Mesendoderm (in vitro differentiated cells): ENCODE results near the gene CFAP20DC.

Experiments used
- DNase-seq: peaks from one replicate; pipeline ENCODE4 v3.0.0; 2013
- H2AK5ac ChIP-seq: 2 replicates; pipeline ENCODE4 v1.6.1; 2013; ENCODE audit warnings: low read length, inconsistent platforms
- H2BK120ac ChIP-seq: 2 replicates; pipeline ENCODE4 v1.6.1; 2013; ENCODE audit warnings: low read depth, mild to moderate bottlenecking, low read length, moderate library complexity, mixed read lengths
- H2BK15ac ChIP-seq: replicated peaks from 2 replicates; pipeline ENCODE4 v1.6.1; 2013; ENCODE audit warnings: low read depth, mild to moderate bottlenecking, moderate library complexity
- H2BK5ac ChIP-seq: 2 replicates; pipeline ENCODE4 v1.6.1; 2013; ENCODE audit warnings: low read length, inconsistent platforms
- H3K18ac ChIP-seq: 2 replicates; pipeline ENCODE4 v1.6.1; 2013; ENCODE audit warnings: mild to moderate bottlenecking, low read length, mixed read lengths
- H3K23ac ChIP-seq: one replicate; pipeline ENCODE4 v1.6.1; 2013; ENCODE audit warnings: low read length
- H3K27ac ChIP-seq: 2 replicates; pipeline ENCODE4 v1.5.1; 2013; ENCODE audit warnings: low read depth, mild to moderate bottlenecking, inconsistent platforms, low read length, moderate library complexity
- H3K27me3 ChIP-seq: 2 replicates; pipeline ENCODE4 v1.6.1; 2013; ENCODE audit warnings: low read length, control low read depth, mild to moderate bottlenecking, inconsistent platforms; ENCODE audit not compliant: insufficient read depth, poor library complexity
- H3K36me3 ChIP-seq: 2 replicates; pipeline ENCODE4 v1.6.1; 2013; ENCODE audit warnings: low read length, inconsistent platforms; ENCODE audit not compliant: control insufficient read depth, insufficient read depth
- H3K4ac ChIP-seq: one replicate; pipeline ENCODE4 v1.6.1; 2013; ENCODE audit warnings: low read depth, mild to moderate bottlenecking, low read length, moderate library complexity
- H3K4me1 ChIP-seq: 2 replicates; pipeline ENCODE4 v1.6.1; 2013; ENCODE audit warnings: low read depth, low read length, inconsistent platforms; ENCODE audit not compliant: control insufficient read depth
- H3K4me2 ChIP-seq: 2 replicates; pipeline ENCODE4 v1.6.1; 2013; ENCODE audit warnings: low read length
- H3K4me3 ChIP-seq: 2 replicates; pipeline ENCODE4 v1.5.1; 2013; ENCODE audit warnings: mild to moderate bottlenecking, low read length
- H3K56ac ChIP-seq: one replicate; pipeline ENCODE4 v1.6.1; 2013; ENCODE audit warnings: low read length
- H3K79me1 ChIP-seq: 2 replicates; pipeline ENCODE4 v1.6.1; 2013; ENCODE audit warnings: low read length, inconsistent platforms
- H3K79me2 ChIP-seq: 2 replicates; pipeline ENCODE4 v1.6.1; 2013; ENCODE audit warnings: mild to moderate bottlenecking, low read length; ENCODE audit not compliant: control insufficient read depth, insufficient read depth
- H3K9ac ChIP-seq: 2 replicates; pipeline ENCODE4 v1.6.1; 2013; ENCODE audit warnings: low read length, inconsistent platforms
- H4K5ac ChIP-seq: one replicate; pipeline ENCODE4 v1.6.1; 2013; ENCODE audit warnings: low read length
- H4K8ac ChIP-seq: one replicate; pipeline ENCODE4 v1.6.1; 2013; ENCODE audit warnings: low read depth, mild to moderate bottlenecking, control low read depth, low read length, moderate library complexity
- WGBS: extraction: QIAGEN DNeasy Blood & Tissue Kit; methylation state at CpG from one replicate; pipeline ENCODE4 v1.1.7; 2013; ENCODE audit warnings: low lambda C conversion rate, missing lambda C conversion rate; ENCODE audit not compliant: insufficient coverage; ENCODE audit errors: extremely low coverage; 5-methylcytosine and 5-hydroxymethylcytosine counted together

Gene CFAP20DC

GRCh38 chr3:58884453-58884852 is 165.4 kb downstream of the CFAP20DC start:
- DNase-seq, result no peak
- H3K36me3 ChIP-seq, result no peaks in the 10 kb centered on the region
- no peak overlapping the region for H4K5ac ChIP-seq
- no peaks in the 10 kb centered on the region for H3K79me1 ChIP-seq
- H3K9ac ChIP-seq, result no peak overlapping the region
- H3K23ac ChIP-seq, result no peak overlapping the region
- H3K27ac ChIP-seq, result no peak overlapping the region
- no peak overlapping the region for H3K4me3 ChIP-seq
- no CpG with 5 or more reads among the region's 5 CpGs for WGBS
- no peak overlapping the region for H3K4me2 ChIP-seq
- H3K4me1 ChIP-seq, result no peaks in the 10 kb centered on the region
- H3K27me3 ChIP-seq, result no peaks in the 10 kb centered on the region
- H4K8ac ChIP-seq, result no peak overlapping the region
- H2AK5ac ChIP-seq, result no peak overlapping the region
- H3K56ac ChIP-seq, result no peak overlapping the region
- H3K18ac ChIP-seq, result no peak overlapping the region
- H2BK120ac ChIP-seq, result no peak overlapping the region
- no peaks in the 10 kb centered on the region for H3K79me2 ChIP-seq
- H3K4ac ChIP-seq, result no peak overlapping the region
- H2BK15ac ChIP-seq, result no peak overlapping the region
- H2BK5ac ChIP-seq, result no peak overlapping the region

- no peak overlapping the region for H3K4me2 ChIP-seq
- no peaks in the 10 kb centered on the region for H3K79me1 ChIP-seq
- no peak overlapping the region for H2BK5ac ChIP-seq
- no peak overlapping the region for H3K9ac ChIP-seq
- H3K27ac ChIP-seq, result no peak overlapping the region
- no peak overlapping the region for H3K23ac ChIP-seq
- no peak for DNase-seq
- H2BK15ac ChIP-seq, result no peak overlapping the region
- no CpG with 5 or more reads among the region's 1 CpG for WGBS
- H3K4me3 ChIP-seq, result no peak overlapping the region
- no peak overlapping the region for H3K56ac ChIP-seq
- no peak overlapping the region for H3K4ac ChIP-seq
- no peak overlapping the region for H4K5ac ChIP-seq
- no peaks in the 10 kb centered on the region for H3K27me3 ChIP-seq
- no peaks in the 10 kb centered on the region for H3K79me2 ChIP-seq
- H4K8ac ChIP-seq, result no peak overlapping the region
- no peaks in the 10 kb centered on the region for H3K36me3 ChIP-seq
- no peaks in the 10 kb centered on the region for H3K4me1 ChIP-seq
- H3K18ac ChIP-seq, result no peak overlapping the region
- H2BK120ac ChIP-seq, result no peak overlapping the region
- no peak overlapping the region for H2AK5ac ChIP-seq
Measured at GRCh38 chr3:58880182-58880581, 169.6 kb downstream of the CFAP20DC start.

GRCh38 chr3:58874795-58875194 is 175.0 kb downstream of the CFAP20DC start:
- Histone ChIP-seq H3K4me1 (no peaks in the 10 kb centered on the region), H3K56ac (no peak overlapping the region), H3K79me2 (no peaks in the 10 kb centered on the region), H3K4ac (no peak overlapping the region), H2BK15ac (no peak overlapping the region), H3K79me1 (no peaks in the 10 kb centered on the region), H3K36me3 (no peaks in the 10 kb centered on the region), H2BK120ac (no peak overlapping the region), H4K5ac (no peak overlapping the region), H3K23ac (no peak overlapping the region), H3K27ac (no peak overlapping the region), H3K4me3 (no peak overlapping the region), H3K4me2 (no peak overlapping the region), H2BK5ac (no peak overlapping the region), H3K27me3 (no peaks in the 10 kb centered on the region), H3K9ac (no peak overlapping the region), H2AK5ac (no peak overlapping the region), H4K8ac (no peak overlapping the region), H3K18ac (no peak overlapping the region)
- no peak for DNase-seq
- no CpG with 5 or more reads among the region's 2 CpGs for WGBS

GRCh38 chr3:58874248-58874741 is 175.5 kb downstream of the CFAP20DC start:
- no CpG with 5 or more reads among the region's 5 CpGs for WGBS
- Histone ChIP-seq H3K4me2 (no peak overlapping the region), H3K79me2 (no peaks in the 10 kb centered on the region), H3K56ac (no peak overlapping the region), H3K23ac (no peak overlapping the region), H3K4ac (no peak overlapping the region), H4K8ac (no peak overlapping the region), H2BK15ac (no peak overlapping the region), H3K27ac (no peak overlapping the region), H2BK5ac (no peak overlapping the region), H3K4me3 (no peak overlapping the region), H3K27me3 (no peaks in the 10 kb centered on the region), H2AK5ac (no peak overlapping the region), H3K18ac (no peak overlapping the region), H4K5ac (no peak overlapping the region), H3K4me1 (no peaks in the 10 kb centered on the region), H3K9ac (no peak overlapping the region), H3K36me3 (no peaks in the 10 kb centered on the region), H3K79me1 (no peaks in the 10 kb centered on the region), H2BK120ac (no peak overlapping the region)
- no peak for DNase-seq

GRCh38 chr3:58868097-58868779 is 181.6 kb downstream of the CFAP20DC start:
- H4K5ac ChIP-seq, result no peak overlapping the region
- H3K27me3 ChIP-seq, result no peaks in the 10 kb centered on the region
- H3K23ac ChIP-seq, result no peak overlapping the region
- H2BK15ac ChIP-seq, result no peak overlapping the region
- no peak overlapping the region for H3K18ac ChIP-seq
- H4K8ac ChIP-seq, result no peak overlapping the region
- no peak for DNase-seq
- no peak overlapping the region for H3K4ac ChIP-seq
- no peak overlapping the region for H2BK5ac ChIP-seq
- no peak overlapping the region for H3K4me3 ChIP-seq
- no peaks in the 10 kb centered on the region for H3K79me2 ChIP-seq
- no peak overlapping the region for H3K27ac ChIP-seq
- H3K36me3 ChIP-seq, result no peaks in the 10 kb centered on the region
- H2BK120ac ChIP-seq, result no peak overlapping the region
- H3K4me2 ChIP-seq, result no peak overlapping the region
- H3K56ac ChIP-seq, result no peak overlapping the region
- no peak overlapping the region for H2AK5ac ChIP-seq
- no peak overlapping the region for H3K9ac ChIP-seq
- no peaks in the 10 kb centered on the region for H3K4me1 ChIP-seq
- no peaks in the 10 kb centered on the region for H3K79me1 ChIP-seq
- WGBS, result no CpG with 5 or more reads among the region's 5 CpGs

GRCh38 chr3:58867621-58868020 is 182.2 kb downstream of the CFAP20DC start:
- Histone ChIP-seq H2BK5ac (no peak overlapping the region), H4K8ac (no peak overlapping the region), H3K27ac (no peak overlapping the region), H3K4me3 (no peak overlapping the region), H3K23ac (no peak overlapping the region), H3K27me3 (no peaks in the 10 kb centered on the region), H3K4ac (no peak overlapping the region), H2BK120ac (no peak overlapping the region), H2BK15ac (no peak overlapping the region), H3K4me1 (no peaks in the 10 kb centered on the region), H3K4me2 (no peak overlapping the region), H3K9ac (no peak overlapping the region), H2AK5ac (no peak overlapping the region), H3K56ac (no peak overlapping the region), H4K5ac (no peak overlapping the region), H3K36me3 (no peaks in the 10 kb centered on the region), H3K79me1 (no peaks in the 10 kb centered on the region), H3K18ac (no peak overlapping the region), H3K79me2 (no peaks in the 10 kb centered on the region)
- DNase-seq, result no peak
- no CpG with 5 or more reads among the region's 4 CpGs for WGBS
